Measurements from ENCODE around the gene TTC21A. TPM values are rescaled to one million over a fixed set of nuclear protein-coding genes. Genes with fewer than 3 reads are reported as not detected.

Gene TTC21A
- total RNA-seq, 4 donors from 2014 or later: 2.8 to 16.3 (median 6.1) TPM

- Histone ChIP-seq H3K4me3 (no peak overlapping the region), H3K27me3 (no peaks in the 10 kb centered on the region), H3K9me3 (no peaks in the 10 kb centered on the region), H3K36me3 (no peaks in the 10 kb centered on the region), H3K4me1 (no peaks in the 10 kb centered on the region), H3K27ac (no peak overlapping the region)
- intact Hi-C loops (cut with DNase I; ENCODE audit: low total_unique reads): loop anchor here (5.0 kb wide), 1 partner anchor 165 kb away; no protein-coding TSS in a partner anchor
- TF ChIP-seq CTCF (IDR thresholded peaks at IDR 0.05): no peak
- no peak for TF ChIP-seq POLR2A (IDR thresholded peaks at IDR 0.05)
- no peak for DNase-seq
These were observed 19.9 kb downstream of the TTC21A start for GRCh38 chr3:39127269-39127907.

GRCh38 chr3:39127908-39128304 is 20.4 kb downstream of the TTC21A start:
- H3K27ac ChIP-seq: no peak overlapping the region
- no peak overlapping the region for H3K4me3 ChIP-seq
- no peaks in the 10 kb centered on the region for H3K27me3 ChIP-seq
- no peaks in the 10 kb centered on the region for H3K9me3 ChIP-seq
- intact Hi-C loops (cut with DNase I; ENCODE audit: low total_unique reads): loop anchor here (5.0 kb wide), 1 partner anchor 164 kb away; no protein-coding TSS in a partner anchor
- DNase-seq: no peak
- H3K4me1 ChIP-seq: no peaks in the 10 kb centered on the region
- no peaks in the 10 kb centered on the region for H3K36me3 ChIP-seq
- TF ChIP-seq CTCF (IDR thresholded peaks at IDR 0.05) (no peak), POLR2A (IDR thresholded peaks at IDR 0.05) (no peak)

- intact Hi-C loops (cut with DNase I; ENCODE audit: low total_unique reads): loop anchor here (5.0 kb wide), 1 partner anchor 163 kb away; no protein-coding TSS in a partner anchor
- H3K27me3 ChIP-seq: no peaks in the 10 kb centered on the region
These were observed 21.5 kb downstream of the TTC21A start for GRCh38 chr3:39128951-39129350.

GRCh38 chr3:39130026-39130425 is 22.5 kb downstream of the TTC21A start:
- no peaks in the 10 kb centered on the region for H3K9me3 ChIP-seq
- no peaks in the 10 kb centered on the region for H3K4me1 ChIP-seq
- H3K27me3 ChIP-seq: no peaks in the 10 kb centered on the region
- H3K36me3 ChIP-seq: no peaks in the 10 kb centered on the region
- no peak overlapping the region for H3K27ac ChIP-seq
- TF ChIP-seq POLR2A (IDR thresholded peaks at IDR 0.05) (no peak), CTCF (IDR thresholded peaks at IDR 0.05) (no peak)
- H3K4me3 ChIP-seq: no peak overlapping the region
- intact Hi-C loops (cut with DNase I; ENCODE audit: low total_unique reads): no loop called here
- DNase-seq: no peak

More at GRCh38 chr3:39128951-39129350, 21.5 kb downstream of the TTC21A start:
- TF ChIP-seq POLR2A (IDR thresholded peaks at IDR 0.05) (no peak), CTCF (IDR thresholded peaks at IDR 0.05) (no peak)
- Histone ChIP-seq H3K9me3 (no peaks in the 10 kb centered on the region), H3K4me3 (no peak overlapping the region), H3K27ac (no peak overlapping the region), H3K4me1 (no peaks in the 10 kb centered on the region), H3K36me3 (no peaks in the 10 kb centered on the region)
- DNase-seq: no peak

- intact Hi-C loops (cut with DNase I; ENCODE audit: low total_unique reads): no loop called here
- no peak for DNase-seq
- no peak overlapping the region for H3K4me3 ChIP-seq
- H3K27me3 ChIP-seq: no peaks in the 10 kb centered on the region
- H3K9me3 ChIP-seq: no peaks in the 10 kb centered on the region
- TF ChIP-seq CTCF (IDR thresholded peaks at IDR 0.05): no peak
- no peak for TF ChIP-seq POLR2A (IDR thresholded peaks at IDR 0.05)
- H3K4me1 ChIP-seq: no peaks in the 10 kb centered on the region
- H3K27ac ChIP-seq: no peak overlapping the region
- no peaks in the 10 kb centered on the region for H3K36me3 ChIP-seq
These were observed 23.3 kb downstream of the TTC21A start for GRCh38 chr3:39130693-39131265.
